Mesendoderm (in vitro differentiated cells): ENCODE results near the gene NOXO1.

Experiments
- DNase-seq: peaks from one replicate; pipeline ENCODE4 v3.0.0; 2013
- H2AK5ac ChIP-seq: 2 replicates; pipeline ENCODE4 v1.6.1; 2013; ENCODE audit warnings: low read length, inconsistent platforms
- H2BK120ac ChIP-seq: 2 replicates; pipeline ENCODE4 v1.6.1; 2013; ENCODE audit warnings: low read depth, mild to moderate bottlenecking, low read length, moderate library complexity, mixed read lengths
- H2BK15ac ChIP-seq: replicated peaks from 2 replicates; pipeline ENCODE4 v1.6.1; 2013; ENCODE audit warnings: low read depth, mild to moderate bottlenecking, moderate library complexity
- H2BK5ac ChIP-seq: 2 replicates; pipeline ENCODE4 v1.6.1; 2013; ENCODE audit warnings: low read length, inconsistent platforms
- H3K18ac ChIP-seq: 2 replicates; pipeline ENCODE4 v1.6.1; 2013; ENCODE audit warnings: mild to moderate bottlenecking, low read length, mixed read lengths
- H3K23ac ChIP-seq: one replicate; pipeline ENCODE4 v1.6.1; 2013; ENCODE audit warnings: low read length
- H3K27ac ChIP-seq: 2 replicates; pipeline ENCODE4 v1.5.1; 2013; ENCODE audit warnings: low read depth, mild to moderate bottlenecking, inconsistent platforms, low read length, moderate library complexity
- H3K27me3 ChIP-seq: 2 replicates; pipeline ENCODE4 v1.6.1; 2013; ENCODE audit warnings: low read length, control low read depth, mild to moderate bottlenecking, inconsistent platforms; ENCODE audit not compliant: insufficient read depth, poor library complexity
- H3K36me3 ChIP-seq: 2 replicates; pipeline ENCODE4 v1.6.1; 2013; ENCODE audit warnings: low read length, inconsistent platforms; ENCODE audit not compliant: control insufficient read depth, insufficient read depth
- H3K4ac ChIP-seq: one replicate; pipeline ENCODE4 v1.6.1; 2013; ENCODE audit warnings: low read depth, mild to moderate bottlenecking, low read length, moderate library complexity
- H3K4me1 ChIP-seq: 2 replicates; pipeline ENCODE4 v1.6.1; 2013; ENCODE audit warnings: low read depth, low read length, inconsistent platforms; ENCODE audit not compliant: control insufficient read depth
- H3K4me2 ChIP-seq: 2 replicates; pipeline ENCODE4 v1.6.1; 2013; ENCODE audit warnings: low read length
- H3K4me3 ChIP-seq: 2 replicates; pipeline ENCODE4 v1.5.1; 2013; ENCODE audit warnings: mild to moderate bottlenecking, low read length
- H3K56ac ChIP-seq: one replicate; pipeline ENCODE4 v1.6.1; 2013; ENCODE audit warnings: low read length
- H3K79me1 ChIP-seq: 2 replicates; pipeline ENCODE4 v1.6.1; 2013; ENCODE audit warnings: low read length, inconsistent platforms
- H3K79me2 ChIP-seq: 2 replicates; pipeline ENCODE4 v1.6.1; 2013; ENCODE audit warnings: mild to moderate bottlenecking, low read length; ENCODE audit not compliant: control insufficient read depth, insufficient read depth
- H3K9ac ChIP-seq: 2 replicates; pipeline ENCODE4 v1.6.1; 2013; ENCODE audit warnings: low read length, inconsistent platforms
- H4K5ac ChIP-seq: one replicate; pipeline ENCODE4 v1.6.1; 2013; ENCODE audit warnings: low read length
- H4K8ac ChIP-seq: one replicate; pipeline ENCODE4 v1.6.1; 2013; ENCODE audit warnings: low read depth, mild to moderate bottlenecking, control low read depth, low read length, moderate library complexity
- WGBS: extraction: QIAGEN DNeasy Blood & Tissue Kit; methylation state at CpG from one replicate; pipeline ENCODE4 v1.1.7; 2013; ENCODE audit warnings: low lambda C conversion rate, missing lambda C conversion rate; ENCODE audit not compliant: insufficient coverage; ENCODE audit errors: extremely low coverage; 5-methylcytosine and 5-hydroxymethylcytosine counted together

Gene NOXO1

DNA sequence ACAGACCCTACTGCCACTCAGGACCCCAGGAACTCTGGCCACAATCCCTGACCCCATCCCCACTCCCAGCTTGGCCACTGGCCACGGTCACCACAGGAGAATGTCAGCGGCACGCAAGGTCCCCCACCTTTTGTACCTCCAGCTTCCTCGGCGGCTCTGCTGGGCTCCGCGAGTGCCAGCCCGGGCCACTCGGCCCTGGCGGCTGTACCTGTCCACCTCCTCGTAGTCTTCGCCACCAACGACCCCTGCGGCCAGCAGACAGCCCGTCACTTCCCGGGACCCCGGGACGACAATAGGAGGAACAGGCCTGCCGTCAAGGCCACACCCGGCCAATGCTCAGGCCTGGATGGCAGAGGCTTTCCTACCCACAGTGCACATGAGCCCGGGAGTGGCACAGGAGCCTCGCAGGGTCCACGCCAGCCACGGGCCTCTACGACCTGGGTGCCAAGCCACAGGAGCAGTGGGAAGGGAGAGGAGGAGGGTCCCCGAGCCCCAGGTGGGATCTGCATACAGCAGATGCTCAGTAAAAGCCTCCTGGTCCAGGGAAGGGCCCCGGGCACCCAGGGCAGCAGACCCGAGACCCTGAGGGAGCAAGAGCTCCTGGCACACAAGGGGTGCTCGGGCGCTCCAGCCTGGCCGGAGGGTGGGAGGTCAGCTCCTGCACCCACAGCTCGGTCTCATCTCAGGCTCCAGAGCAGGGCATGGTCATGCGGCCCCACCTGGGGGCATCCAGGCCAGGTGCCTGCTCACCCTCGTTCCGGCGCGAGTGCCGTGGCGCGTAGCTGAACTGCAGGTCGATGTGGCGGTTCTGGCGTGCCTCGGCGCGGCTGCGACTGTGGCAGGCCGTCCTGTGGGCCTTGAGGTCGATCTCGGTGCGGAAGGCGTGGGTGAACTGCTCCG is 20.4 kb upstream of the NOXO1 start:
- Histone ChIP-seq H3K4me1 (peaks cover 3% of the 10 kb centered on the region), H3K23ac (no peak overlapping the region), H3K56ac (no peak overlapping the region), H2BK15ac (no peak overlapping the region), H3K4ac (no peak overlapping the region), H3K27me3 (no peaks in the 10 kb centered on the region), H4K5ac (no peak overlapping the region), H4K8ac (no peak overlapping the region), H3K4me3 (no peak overlapping the region), H3K18ac (no peak overlapping the region), H3K4me2 (no peak overlapping the region), H3K9ac (no peak overlapping the region), H2AK5ac (no peak overlapping the region), H3K36me3 (peaks cover 19% of the 10 kb centered on the region), H3K79me2 (peaks cover 16% of the 10 kb centered on the region), H3K79me1 (peaks cover 19% of the 10 kb centered on the region), H3K27ac (no peak overlapping the region), H2BK5ac (no peak overlapping the region), H2BK120ac (no peak overlapping the region)
- WGBS, result no CpG with 5 or more reads among the region's 53 CpGs
- no peak for DNase-seq

DNA sequence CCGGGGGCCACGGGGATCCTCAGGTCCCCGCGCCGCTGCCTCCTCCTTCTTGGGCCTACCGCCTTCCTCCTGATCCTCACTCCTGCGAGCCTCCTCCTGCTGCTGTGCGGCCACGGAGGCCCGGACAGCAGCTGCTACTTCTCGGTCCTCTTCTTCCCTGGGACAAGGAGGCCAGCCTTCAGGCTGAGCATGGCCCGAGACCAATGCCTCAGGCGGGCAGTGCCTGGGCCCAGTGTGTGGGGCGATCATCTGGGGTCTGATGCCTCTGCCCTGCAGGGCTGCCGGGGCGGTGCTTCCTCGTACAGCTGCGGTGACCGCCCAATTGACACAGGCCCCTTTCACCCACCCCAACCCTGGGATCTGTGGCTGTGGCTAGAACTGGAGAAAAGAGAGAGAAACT is 19.8 kb upstream of the NOXO1 start:
- Histone ChIP-seq H3K23ac (no peak overlapping the region), H2BK5ac (no peak overlapping the region), H3K27ac (no peak overlapping the region), H3K79me2 (peaks cover 10% of the 10 kb centered on the region), H4K8ac (no peak overlapping the region), H3K27me3 (no peaks in the 10 kb centered on the region), H4K5ac (no peak overlapping the region), H2BK120ac (no peak overlapping the region), H2BK15ac (no peak overlapping the region), H3K4me2 (no peak overlapping the region), H3K9ac (no peak overlapping the region), H2AK5ac (no peak overlapping the region), H3K36me3 (peaks cover 19% of the 10 kb centered on the region), H3K4me3 (no peak overlapping the region), H3K79me1 (peaks cover 15% of the 10 kb centered on the region), H3K4me1 (peaks cover 3% of the 10 kb centered on the region), H3K4ac (no peak overlapping the region), H3K18ac (no peak overlapping the region), H3K56ac (no peak overlapping the region)
- no CpG with 5 or more reads among the region's 19 CpGs for WGBS
- no peak for DNase-seq

DNA sequence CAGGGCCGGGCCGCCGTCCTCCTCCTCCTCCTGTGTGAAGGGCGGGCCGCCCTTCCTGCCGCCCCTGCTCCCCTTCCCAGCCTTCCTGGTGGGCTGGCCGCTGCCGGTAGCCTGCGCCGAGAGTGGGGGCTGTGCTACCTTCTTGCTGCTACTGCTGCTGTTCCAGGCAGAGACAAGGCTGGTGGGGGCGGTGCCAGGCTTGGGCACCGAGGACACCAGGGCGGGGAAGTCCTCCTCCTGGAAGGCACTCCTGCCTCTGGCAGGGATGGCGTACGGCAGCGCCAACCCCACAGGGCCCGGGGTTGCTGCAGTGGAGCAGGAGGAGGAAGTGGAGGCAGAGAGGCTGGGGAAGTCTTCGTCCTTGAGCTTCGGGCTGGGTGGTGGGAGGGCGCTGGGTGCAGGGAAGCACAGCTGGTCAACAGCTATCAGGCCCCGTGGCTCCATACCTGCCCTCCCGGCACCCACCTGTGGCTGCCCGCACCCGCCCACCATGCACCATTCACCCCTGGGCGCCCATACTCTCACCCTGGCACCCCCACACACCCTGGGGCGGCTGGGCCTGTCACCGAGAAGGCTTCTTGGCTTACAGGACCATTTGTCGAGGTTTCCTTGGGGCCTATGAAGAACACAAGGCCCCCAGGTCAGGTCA is 18.7 kb upstream of the NOXO1 start:
- no peak for DNase-seq
- no CpG with 5 or more reads among the region's 28 CpGs for WGBS

DNA sequence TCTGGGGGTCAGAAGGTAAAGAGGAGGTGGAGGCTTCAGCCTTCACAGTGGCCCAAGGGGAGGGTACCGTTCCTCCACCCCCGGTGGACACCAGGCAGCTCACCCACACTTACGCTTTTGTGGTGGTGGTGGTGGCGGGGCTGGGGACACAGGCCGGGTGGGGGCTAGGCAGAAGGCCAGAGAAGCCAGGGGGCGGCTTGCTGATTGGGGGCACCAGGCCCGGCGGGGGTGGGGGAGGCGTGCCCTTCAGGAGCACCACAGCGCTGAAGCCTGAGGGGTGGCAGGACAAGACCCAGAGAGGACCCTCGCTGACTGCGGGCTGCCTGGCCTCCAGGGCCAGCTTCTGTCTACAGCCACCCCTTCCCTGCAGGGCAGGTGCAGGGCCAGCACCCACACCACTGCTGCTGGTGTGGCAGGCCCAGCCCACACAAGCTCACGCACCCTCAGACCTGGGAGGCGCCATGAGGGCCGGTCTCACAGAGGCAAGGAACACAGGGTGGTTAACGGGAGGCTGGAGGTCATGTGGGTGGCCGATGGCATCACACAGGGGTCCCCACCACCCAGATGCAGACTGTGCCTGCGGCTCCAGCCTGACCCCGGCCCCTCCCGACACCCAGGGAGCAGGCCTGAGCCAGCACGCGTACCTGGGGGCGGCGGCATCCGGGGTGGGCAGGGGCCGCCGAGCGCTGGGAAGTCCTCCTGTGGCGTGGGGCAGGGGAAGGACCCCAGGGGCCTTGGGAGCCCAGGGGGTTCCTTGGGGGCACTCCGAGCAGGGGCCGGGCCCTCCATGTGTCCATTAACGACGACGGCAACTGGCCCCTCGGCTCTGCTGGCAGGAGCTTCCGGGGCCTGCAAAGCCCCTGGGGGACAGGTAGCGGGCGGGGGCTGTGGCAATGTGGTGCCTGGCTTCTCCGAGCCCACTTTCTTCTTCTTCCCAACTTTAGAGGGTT is 17.9 kb upstream of the NOXO1 start:
- H3K79me1 ChIP-seq, result peaks cover 4% of the 10 kb centered on the region
- H4K5ac ChIP-seq, result no peak overlapping the region
- H2AK5ac ChIP-seq, result no peak overlapping the region
- H3K27me3 ChIP-seq, result no peaks in the 10 kb centered on the region
- no peak overlapping the region for H3K4ac ChIP-seq
- H2BK15ac ChIP-seq, result no peak overlapping the region
- no peak overlapping the region for H4K8ac ChIP-seq
- no peak overlapping the region for H3K23ac ChIP-seq
- H2BK5ac ChIP-seq, result no peak overlapping the region
- H3K4me2 ChIP-seq, result no peak overlapping the region
- H3K36me3 ChIP-seq, result peaks cover 19% of the 10 kb centered on the region
- H3K9ac ChIP-seq, result no peak overlapping the region
- WGBS, result no CpG with 5 or more reads among the region's 39 CpGs
- H3K18ac ChIP-seq, result no peak overlapping the region
- H3K27ac ChIP-seq, result no peak overlapping the region
- no peak for DNase-seq
- no peak overlapping the region for H3K4me3 ChIP-seq
- no peak overlapping the region for H3K56ac ChIP-seq
- H3K4me1 ChIP-seq, result peaks cover 1% of the 10 kb centered on the region
- H2BK120ac ChIP-seq, result no peak overlapping the region
- peaks cover 4% of the 10 kb centered on the region for H3K79me2 ChIP-seq

More for the DNA sequence above, 18.7 kb upstream of the NOXO1 start:
- peaks cover 19% of the 10 kb centered on the region for H3K36me3 ChIP-seq
- no peaks in the 10 kb centered on the region for H3K27me3 ChIP-seq
- no peak overlapping the region for H3K4me2 ChIP-seq
- H4K5ac ChIP-seq, result no peak overlapping the region
- no peak overlapping the region for H2BK5ac ChIP-seq
- no peak overlapping the region for H2BK120ac ChIP-seq
- no peak overlapping the region for H2BK15ac ChIP-seq
- no peak overlapping the region for H2AK5ac ChIP-seq
- no peak overlapping the region for H3K27ac ChIP-seq
- H3K23ac ChIP-seq, result no peak overlapping the region
- H3K18ac ChIP-seq, result no peak overlapping the region
- H3K56ac ChIP-seq, result no peak overlapping the region
- H3K4me3 ChIP-seq, result no peak overlapping the region
- peaks cover 4% of the 10 kb centered on the region for H3K79me2 ChIP-seq
- H3K9ac ChIP-seq, result no peak overlapping the region
- H3K4me1 ChIP-seq, result peaks cover 3% of the 10 kb centered on the region
- H4K8ac ChIP-seq, result no peak overlapping the region
- peaks cover 6% of the 10 kb centered on the region for H3K79me1 ChIP-seq
- no peak overlapping the region for H3K4ac ChIP-seq

DNA sequence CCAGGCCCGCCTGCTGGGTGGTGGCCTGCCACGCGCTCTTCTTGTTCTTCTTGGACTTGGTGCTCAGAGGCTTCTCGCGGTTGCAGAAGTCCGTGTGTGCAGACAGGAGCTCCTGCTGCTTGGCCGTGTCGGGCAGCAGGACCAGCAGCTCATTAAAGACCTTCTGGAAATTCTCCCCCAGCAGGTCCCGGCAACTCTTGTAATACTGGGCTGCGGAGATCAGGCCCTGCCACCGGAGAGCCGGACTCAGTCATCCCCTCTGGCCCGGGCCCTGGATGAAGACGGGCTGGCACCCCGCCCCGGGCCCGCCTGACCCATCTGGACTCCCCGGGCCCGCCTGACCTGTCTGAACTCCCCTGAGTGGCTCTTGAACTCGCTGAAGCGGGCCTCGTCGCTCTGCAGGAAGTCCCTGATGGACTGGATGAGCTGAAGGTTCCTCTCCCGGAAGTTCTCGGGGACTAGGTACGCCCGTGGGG is 17.1 kb upstream of the NOXO1 start:
- Histone ChIP-seq H2BK5ac (no peak overlapping the region), H4K8ac (no peak overlapping the region), H3K27me3 (no peaks in the 10 kb centered on the region), H2BK15ac (no peak overlapping the region), H3K4me3 (no peak overlapping the region), H3K79me2 (peaks cover 1% of the 10 kb centered on the region), H3K18ac (no peak overlapping the region), H2BK120ac (no peak overlapping the region), H3K79me1 (peaks cover 1% of the 10 kb centered on the region), H3K23ac (no peak overlapping the region), H3K36me3 (peaks cover 19% of the 10 kb centered on the region), H4K5ac (no peak overlapping the region), H3K4me2 (no peak overlapping the region), H3K56ac (no peak overlapping the region), H3K9ac (no peak overlapping the region), H3K27ac (no peak overlapping the region), H2AK5ac (no peak overlapping the region), H3K4ac (no peak overlapping the region), H3K4me1 (no peaks in the 10 kb centered on the region)
- no CpG with 5 or more reads among the region's 27 CpGs for WGBS
- no peak for DNase-seq
